GM23338 (cell line): ENCODE results near the gene ZAP70. TPM values are rescaled to one million over a fixed set of nuclear protein-coding genes. Genes with fewer than 3 reads are reported as not detected.

Experiments used
- ATAC-seq: fragments of 200-7000 bp; cut with Tn5 transposase; 3 replicates; pipeline ENCODE4 v1.9.1; 2020
- DNase-seq: peaks from one replicate; pipeline ENCODE4 v3.0.0-alpha.2; 2015; ENCODE audit warnings: low spot score
- H2AFZ ChIP-seq: fragments of 200-600 bp; sonication (generic); 2 replicates; pipeline ENCODE4 v1.8.0; 2016; ENCODE audit warnings: antibody characterized with exemption, mild to moderate bottlenecking, moderate library complexity
- H3F3A ChIP-seq: fragments of 200-600 bp; sonication (generic); replicated peaks from 2 replicates; pipeline ENCODE4 v1.8.0; 2017; ENCODE audit warnings: antibody characterized with exemption, mixed run types, low read depth
- H3K27ac ChIP-seq: fragments of 200-600 bp; sonication (generic); 2 replicates; pipeline ENCODE4 v1.6.1; 2016; ENCODE audit warnings: low read depth
- H3K27me3 ChIP-seq: fragments of 200-600 bp; sonication (generic); 2 replicates; pipeline ENCODE4 v1.8.0; 2016; ENCODE audit warnings: mild to moderate bottlenecking, mixed run types, moderate library complexity; ENCODE audit not compliant: insufficient read depth
- H3K36me3 ChIP-seq: fragments of 200-600 bp; sonication (generic); 2 replicates; pipeline ENCODE4 v1.8.0; 2016; ENCODE audit warnings: mild to moderate bottlenecking; ENCODE audit not compliant: insufficient read depth
- H3K4me1 ChIP-seq: fragments of 200-600 bp; sonication (generic); 2 replicates; pipeline ENCODE4 v1.8.0; 2016; ENCODE audit warnings: mild to moderate bottlenecking, moderate library complexity; ENCODE audit not compliant: insufficient read depth
- H3K4me2 ChIP-seq: fragments of 200-600 bp; sonication (generic); 2 replicates; pipeline ENCODE4 v1.7.1; 2017; ENCODE audit warnings: mixed run types
- H3K4me3 ChIP-seq: fragments of 200-600 bp; sonication (generic); 2 replicates; pipeline ENCODE4 v1.6.1; 2016; ENCODE audit warnings: mixed run types
- H3K79me2 ChIP-seq: fragments of 200-600 bp; sonication (generic); replicated peaks from 2 replicates; pipeline ENCODE4 v1.8.0; 2017; ENCODE audit warnings: mild to moderate bottlenecking; ENCODE audit not compliant: insufficient read depth
- H3K9me2 ChIP-seq: fragments of 200-600 bp; sonication (generic); 2 replicates; pipeline ENCODE4 v1.8.0; 2017; ENCODE audit not compliant: insufficient read depth
- H4K20me1 ChIP-seq: fragments of 200-600 bp; sonication (generic); replicated peaks from 2 replicates; pipeline ENCODE4 v1.8.0; 2017; ENCODE audit warnings: mild to moderate bottlenecking; ENCODE audit not compliant: insufficient read depth
- H3K27ac Mint-ChIP-seq: 2 replicates; pipeline ENCODE4 v1.8.0; 2020; ENCODE audit warnings: inconsistent platforms, mild to moderate bottlenecking, moderate library complexity, mixed read lengths
- H3K27me3 Mint-ChIP-seq: 3 replicates; pipeline ENCODE4 v1.8.0; 2022; ENCODE audit warnings: low read depth, mild to moderate bottlenecking, moderate library complexity, mixed read lengths, inconsistent platforms; ENCODE audit not compliant: insufficient read depth, poor library complexity
- H3K36me3 Mint-ChIP-seq: 3 replicates; pipeline ENCODE4 v1.8.0; 2021; ENCODE audit warnings: low read depth, mild to moderate bottlenecking, inconsistent platforms, moderate library complexity, mixed read lengths
- H3K4me1 Mint-ChIP-seq: 3 replicates; pipeline ENCODE4 v1.8.0; 2020; ENCODE audit warnings: mild to moderate bottlenecking, inconsistent platforms, mixed read lengths
- H3K4me3 Mint-ChIP-seq: 3 replicates; pipeline ENCODE4 v1.8.0; 2021; ENCODE audit warnings: moderate library complexity, mild to moderate bottlenecking, inconsistent platforms, mixed read lengths
- H3K9me3 Mint-ChIP-seq: 3 replicates; pipeline ENCODE4 v1.8.0; 2020; ENCODE audit warnings: moderate library complexity, mild to moderate bottlenecking, inconsistent platforms, mixed read lengths
- CREB1 ChIP-seq: fragments of 250-450 bp; sonication (Bioruptor Pico); IDR thresholded peaks from 2 replicates; pipeline ENCODE4 v1.5.0; 2020; ENCODE audit warnings: low read depth, mild to moderate bottlenecking, moderate library complexity
- CTCF ChIP-seq, 2 experiments: fragments of 200-600 bp in 1 of 2; sonication (generic) in 1 of 2; conservative IDR thresholded peaks; 2 replicates each; pipeline versions ENCODE4 v1.5.1 to v1.6.1; 2016 to 2017; ENCODE audit warnings: antibody characterized with exemption in 2 of 2, low read depth in 2 of 2, mild to moderate bottlenecking in 2 of 2, moderate library complexity in 1 of 2
- ETS1 ChIP-seq: IDR thresholded peaks from 2 replicates; pipeline ENCODE4 v1.6.1; 2016; ENCODE audit warnings: antibody characterized with exemption
- EZH2 ChIP-seq: fragments of 200-600 bp; sonication (generic); IDR thresholded peaks from one replicate; pipeline ENCODE4 v1.8.0; 2017; ENCODE audit warnings: antibody characterized with exemption, mild to moderate bottlenecking, low read depth; ENCODE audit not compliant: unreplicated experiment
- EZH2phosphoT487 ChIP-seq: fragments of 200-600 bp; sonication (generic); IDR thresholded peaks from one replicate; pipeline ENCODE4 v1.8.1; 2018; ENCODE audit warnings: antibody characterized with exemption; ENCODE audit not compliant: unreplicated experiment
- JUNB ChIP-seq: IDR thresholded peaks from one replicate; pipeline ENCODE4 v1.6.1; 2016; ENCODE audit warnings: antibody characterized with exemption; ENCODE audit not compliant: unreplicated experiment
- NANOG ChIP-seq: IDR thresholded peaks from 2 replicates; pipeline ENCODE4 v1.6.1; 2016; ENCODE audit warnings: antibody characterized with exemption, borderline replicate concordance
- POLR2AphosphoS5 ChIP-seq: IDR thresholded peaks from 2 replicates; pipeline ENCODE4 v1.6.1; 2016; ENCODE audit warnings: antibody characterized with exemption, low read depth
- STAT1 ChIP-seq: IDR thresholded peaks from one replicate; pipeline ENCODE4 v1.6.1; 2016; ENCODE audit warnings: antibody characterized with exemption; ENCODE audit not compliant: unreplicated experiment
- ZNF331 ChIP-seq: fragments of 250-450 bp; sonication (Bioruptor Pico); IDR thresholded peaks from 2 replicates; pipeline ENCODE4 v1.5.0; 2020; ENCODE audit warnings: low read depth, mild to moderate bottlenecking, moderate library complexity
- ZNF462 ChIP-seq: fragments of 250-450 bp; sonication (Bioruptor Pico); IDR thresholded peaks from 2 replicates; pipeline ENCODE4 v1.5.0; 2020; ENCODE audit warnings: mild to moderate bottlenecking, moderate library complexity
- polyA plus RNA-seq: library from polyadenylated mRNA; unstranded; fragments of >200 nt; fragmentation: Nextera tagmentation; extraction: Ambion mirVana; gene quantifications from 2 replicates; pipeline ENCODE4 v1.2.1, GENCODE V29; 2016
- total RNA-seq: library from RNA; depleted of rRNA; stranded (reverse); fragments of >200 nt; shearing (Covaris generic); gene quantifications from 2 replicates; pipeline ENCODE4 v1.2.3, GENCODE V29; 2014

ZAP70 gene
- total and polyA plus RNA-seq, 2 experiments from 2014 or later = 0.42 TPM; not detected in 1

- H3K27ac ChIP-seq = no peak overlapping the region
- H3K4me1 ChIP-seq = peaks cover 7% of the 10 kb centered on the region; the same call in 1 of the 2 replicates
- no peak overlapping the region for H3K27ac Mint-ChIP-seq
- H3F3A ChIP-seq = no peaks in the 10 kb centered on the region
- H3K4me2 ChIP-seq = no peak overlapping the region
- peaks cover 11% of the 10 kb centered on the region; the same call in 2 of the 3 replicates for H3K36me3 Mint-ChIP-seq
- peaks cover 9% of the 10 kb centered on the region; the same call in 2 of the 3 replicates for H3K4me1 Mint-ChIP-seq
- no peaks in the 10 kb centered on the region for H3K79me2 ChIP-seq
- no peak overlapping the region for H3K4me3 Mint-ChIP-seq
- H3K9me3 Mint-ChIP-seq = no peaks in the 10 kb centered on the region; the same call in 1 of the 3 replicates
- H3K4me3 ChIP-seq = no peak overlapping the region
- no peak for DNase-seq
- no peak for ATAC-seq
- H4K20me1 ChIP-seq = no peaks in the 10 kb centered on the region
- H3K27me3 ChIP-seq = no peaks in the 10 kb centered on the region
- peaks cover 13% of the 10 kb centered on the region for H3K27me3 Mint-ChIP-seq
- H2AFZ ChIP-seq = no peak overlapping the region
- no peak for TF ChIP-seq ETS1
- no peaks in the 10 kb centered on the region for H3K9me2 ChIP-seq
- H3K36me3 ChIP-seq = no peaks in the 10 kb centered on the region
Measured at GRCh38 chr2:97673182-97673914, 40.0 kb upstream of the ZAP70 start.

- Histone ChIP-seq H3K36me3 (no peaks in the 10 kb centered on the region), H3K4me3 (no peak overlapping the region), H3K27ac (no peak overlapping the region), H3K4me2 (no peak overlapping the region), H3K9me2 (no peaks in the 10 kb centered on the region), H3K27me3 (no peaks in the 10 kb centered on the region), H3F3A (no peaks in the 10 kb centered on the region), H2AFZ (no peak overlapping the region), H3K4me1 (peaks cover 7% of the 10 kb centered on the region; the same call in 1 of the 2 replicates), H3K79me2 (no peaks in the 10 kb centered on the region), H4K20me1 (no peaks in the 10 kb centered on the region)
- DNase-seq = no peak
- Mint-ChIP-seq H3K4me3 (no peak overlapping the region), H3K9me3 (no peaks in the 10 kb centered on the region; the same call in 1 of the 3 replicates), H3K36me3 (peaks cover 13% of the 10 kb centered on the region; the same call in 2 of the 3 replicates), H3K27ac (no peak overlapping the region), H3K27me3 (peaks cover 13% of the 10 kb centered on the region), H3K4me1 (peaks cover 9% of the 10 kb centered on the region; the same call in 2 of the 3 replicates)
- ATAC-seq = no peak
- TF ChIP-seq ETS1 (no peak), CREB1 (no peak), EZH2phosphoT487 (no peak), ZNF331 (no peak), CTCF (conservative IDR thresholded peaks at IDR 0.05; ENCODE audit: low read depth in 2 of 2) (no peak), STAT1 (no peak), POLR2AphosphoS5 (no peak), NANOG (no peak), EZH2 (no peak), ZNF462 (CRISPR knock-in tag) (no peak), JUNB (no peak)
Measured at GRCh38 chr2:97673915-97674283, 39.5 kb upstream of the ZAP70 start.
